HFF-Myc (cell line): ENCODE results near the gene EVI5.

Source experiments
- DNase-seq: peaks from one replicate; pipeline ENCODE4 v3.0.0-alpha.2; 2011; ENCODE audit warnings: low read depth; ENCODE audit errors: extremely low read depth
- H3K4me3 ChIP-seq: replicated peaks from 2 replicates; pipeline ENCODE4 v1.5.1; 2011; ENCODE audit warnings: low read depth, mild to moderate bottlenecking, control low read depth, low read length
- TF ChIP-seq, protein P1 (sequence below): IDR thresholded peaks from 2 replicates; pipeline ENCODE4 v1.5.1; 2012; ENCODE audit warnings: mild to moderate bottlenecking, low read depth, low read length, control low read depth; ENCODE audit errors: missing control alignments

Gene EVI5

DNA sequence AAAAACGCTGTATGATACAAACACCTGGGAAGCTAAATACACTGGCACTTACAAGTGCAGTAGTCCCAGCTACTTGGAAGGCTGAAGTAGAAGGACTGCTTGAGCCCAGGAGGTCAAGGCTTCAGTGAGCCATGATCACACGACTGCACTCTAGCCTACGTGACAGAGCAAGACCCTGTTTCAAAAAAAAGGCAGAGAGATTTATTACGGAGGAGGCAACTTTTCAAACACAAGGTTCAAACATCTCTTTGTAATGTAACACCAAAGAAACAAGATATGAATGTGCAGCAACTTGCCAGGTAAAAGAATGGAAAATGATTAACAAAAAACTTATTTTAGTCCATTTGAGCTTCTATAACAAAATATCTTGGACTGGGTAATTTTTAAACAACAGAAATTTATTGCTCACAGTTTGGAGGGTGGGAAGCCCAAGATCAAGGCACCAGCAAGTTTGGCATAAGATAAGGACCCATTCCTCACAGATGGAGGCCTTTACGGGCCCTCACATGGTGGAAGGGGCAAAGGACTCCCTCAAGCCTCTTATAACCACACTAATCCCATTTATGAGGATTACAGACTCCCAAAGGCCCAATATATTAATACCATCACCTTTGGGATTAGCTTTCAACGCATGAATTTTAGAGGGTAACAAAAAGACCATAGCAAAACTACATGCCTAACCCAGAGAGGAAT is 73.3 kb downstream of the EVI5 start:
- TF ChIP-seq, protein P1, sequence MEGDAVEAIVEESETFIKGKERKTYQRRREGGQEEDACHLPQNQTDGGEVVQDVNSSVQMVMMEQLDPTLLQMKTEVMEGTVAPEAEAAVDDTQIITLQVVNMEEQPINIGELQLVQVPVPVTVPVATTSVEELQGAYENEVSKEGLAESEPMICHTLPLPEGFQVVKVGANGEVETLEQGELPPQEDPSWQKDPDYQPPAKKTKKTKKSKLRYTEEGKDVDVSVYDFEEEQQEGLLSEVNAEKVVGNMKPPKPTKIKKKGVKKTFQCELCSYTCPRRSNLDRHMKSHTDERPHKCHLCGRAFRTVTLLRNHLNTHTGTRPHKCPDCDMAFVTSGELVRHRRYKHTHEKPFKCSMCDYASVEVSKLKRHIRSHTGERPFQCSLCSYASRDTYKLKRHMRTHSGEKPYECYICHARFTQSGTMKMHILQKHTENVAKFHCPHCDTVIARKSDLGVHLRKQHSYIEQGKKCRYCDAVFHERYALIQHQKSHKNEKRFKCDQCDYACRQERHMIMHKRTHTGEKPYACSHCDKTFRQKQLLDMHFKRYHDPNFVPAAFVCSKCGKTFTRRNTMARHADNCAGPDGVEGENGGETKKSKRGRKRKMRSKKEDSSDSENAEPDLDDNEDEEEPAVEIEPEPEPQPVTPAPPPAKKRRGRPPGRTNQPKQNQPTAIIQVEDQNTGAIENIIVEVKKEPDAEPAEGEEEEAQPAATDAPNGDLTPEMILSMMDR: no peak
- no peak for DNase-seq

DNA sequence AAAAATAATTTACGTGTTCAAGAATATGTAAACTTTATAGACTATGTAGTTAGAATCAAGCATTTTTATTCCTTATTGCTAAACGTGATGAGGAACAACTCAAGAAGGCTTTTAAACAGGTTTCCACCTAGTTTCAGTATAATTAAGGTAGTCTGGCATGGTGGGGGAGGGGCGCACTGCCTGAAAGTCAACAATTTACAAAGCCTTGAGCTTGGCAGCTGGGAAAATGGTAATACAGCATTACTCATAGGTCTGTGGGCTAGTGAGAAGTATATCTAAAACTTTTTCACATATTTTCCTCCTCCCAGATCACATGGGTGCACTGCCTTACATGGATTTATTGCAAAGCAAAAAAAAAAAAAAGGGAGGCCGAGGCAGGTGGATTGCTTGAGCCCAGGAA is 75.2 kb downstream of the EVI5 start:
- H3K4me3 ChIP-seq: no peak overlapping the region
- DNase-seq: peak; percentile 15
- TF ChIP-seq, protein P1: no peak

More for the DNA sequence above, 73.3 kb downstream of the EVI5 start:
- no peak overlapping the region for H3K4me3 ChIP-seq

DNA sequence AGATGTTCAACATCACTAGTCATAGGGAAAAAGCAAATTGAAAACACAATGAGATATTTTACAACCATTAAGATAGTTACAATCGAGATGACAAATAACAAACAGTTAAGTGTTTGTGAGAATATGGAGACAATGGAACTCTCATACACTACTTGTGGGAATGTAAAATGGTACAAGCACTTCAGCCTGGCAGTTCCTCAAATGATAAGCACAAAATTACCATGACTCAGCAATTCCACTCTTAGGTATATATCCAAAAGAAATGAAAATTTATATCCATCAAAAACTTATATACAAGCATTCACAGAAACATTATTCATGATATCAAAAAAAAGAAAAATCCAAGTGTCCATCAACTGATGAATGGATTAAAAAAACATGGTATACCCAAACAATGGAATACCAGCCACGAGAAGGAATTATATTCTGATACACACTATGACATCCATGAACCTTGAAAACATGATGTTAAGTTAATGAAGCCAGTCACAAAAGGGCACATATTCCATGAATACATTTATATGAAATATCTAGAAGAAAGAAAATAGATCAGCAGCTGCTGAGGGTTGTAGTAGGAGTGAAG is 76.4 kb downstream of the EVI5 start:
- TF ChIP-seq, protein P1: no peak
- no peak for DNase-seq
- no peak overlapping the region for H3K4me3 ChIP-seq

DNA sequence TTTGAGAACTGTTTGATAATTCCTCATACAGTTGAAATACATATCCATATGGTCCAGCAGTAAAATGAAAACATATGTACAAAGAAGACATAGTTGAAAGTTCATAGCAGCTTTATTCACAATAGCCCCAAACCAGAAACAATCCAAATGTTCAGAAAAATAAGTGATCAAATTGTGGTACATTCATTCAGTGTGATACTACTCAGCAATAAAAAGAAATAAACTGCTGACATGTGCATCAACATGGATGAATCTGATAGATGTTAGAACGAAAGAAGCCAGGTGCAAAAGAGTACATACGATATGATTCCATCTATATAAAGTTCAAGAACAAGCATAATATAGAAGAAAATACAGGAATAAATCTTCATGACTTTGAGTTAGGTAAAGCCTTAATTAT is 77.2 kb downstream of the EVI5 start:
- no peak for DNase-seq
- TF ChIP-seq, protein P1: no peak
- no peak overlapping the region for H3K4me3 ChIP-seq

DNA sequence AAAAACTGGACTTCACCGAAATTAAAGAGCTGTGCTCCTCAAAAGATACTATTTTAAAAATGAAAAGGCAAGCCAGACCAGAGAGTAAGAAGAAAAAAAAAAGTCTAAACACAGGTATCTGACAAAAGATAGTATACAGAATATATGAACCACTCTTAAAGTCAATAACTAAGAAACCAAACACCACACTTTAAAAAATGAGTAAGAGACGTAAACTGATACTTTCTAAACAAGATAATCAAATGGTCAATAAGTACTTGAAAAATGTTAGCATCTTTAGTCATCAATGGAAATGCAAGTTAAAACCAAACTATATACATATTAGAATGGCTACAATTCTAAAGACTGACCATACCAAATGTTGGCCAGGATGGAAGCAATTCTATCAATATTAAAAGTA is 77.6 kb downstream of the EVI5 start:
- H3K4me3 ChIP-seq: no peak overlapping the region
- TF ChIP-seq, protein P1: no peak
- DNase-seq: no peak

DNA sequence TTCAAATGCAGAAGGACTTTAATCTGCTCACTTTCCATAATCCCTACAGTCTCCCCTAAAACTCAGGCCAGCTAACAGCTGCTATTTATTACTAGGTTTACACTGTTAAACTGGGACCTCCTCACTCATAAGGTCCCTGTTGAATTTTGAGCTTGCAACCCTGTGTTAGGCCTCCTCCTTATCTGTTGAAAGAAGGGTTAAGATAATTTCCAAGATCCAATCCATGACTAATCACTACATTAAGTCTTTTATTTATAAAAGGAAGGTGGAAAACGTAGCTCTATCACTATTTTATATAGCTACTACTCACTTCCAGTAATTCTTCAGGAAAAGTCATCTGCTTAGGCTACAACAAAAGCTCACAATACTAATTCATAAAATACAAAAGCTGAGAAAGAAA is 79.5 kb downstream of the EVI5 start:
- TF ChIP-seq, protein P1: no peak
- H3K4me3 ChIP-seq: no peak overlapping the region
- no peak for DNase-seq

DNA sequence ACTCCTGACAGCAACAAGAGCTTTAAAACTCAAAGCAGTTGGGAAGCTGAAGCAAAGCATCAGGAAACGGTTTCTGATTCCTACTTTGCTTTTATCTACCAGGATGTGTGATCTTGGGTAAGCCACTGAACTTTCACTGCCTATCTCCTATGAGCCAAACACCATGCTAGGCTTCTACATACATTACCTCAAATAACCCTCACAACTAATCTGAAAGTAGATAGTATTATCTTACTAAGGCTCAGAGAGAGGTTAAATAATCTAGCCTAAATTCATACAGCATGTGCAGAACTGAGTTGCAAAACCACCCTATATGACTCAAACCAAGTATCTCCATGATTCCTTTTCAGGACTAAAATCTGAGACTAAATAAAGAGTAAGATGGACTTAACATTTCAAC is 83.8 kb downstream of the EVI5 start:
- TF ChIP-seq, protein P1: no peak
- DNase-seq: no peak
- no peak overlapping the region for H3K4me3 ChIP-seq
